Measurements from ENCODE around the gene ZFP57. TPM values are rescaled to one million over a fixed set of nuclear protein-coding genes. Genes with fewer than 3 reads are reported as not detected.

Gene ZFP57
- total and polyA plus RNA-seq, 2 of the 13 experiments (the other 11 are each of a cell fraction or from before 2014, with no cell fraction given) = not detected

- TF ChIP-seq RARA (CRISPR knock-in tag; IDR thresholded peaks at IDR 0.05) = no peak
- no peak for TF ChIP-seq ZNF619 (CRISPR knock-in tag; IDR thresholded peaks at IDR 0.05)
- no peak for TF ChIP-seq ZNF557 (CRISPR knock-in tag; IDR thresholded peaks at IDR 0.05)
- TF ChIP-seq ZNF598 (CRISPR knock-in tag; IDR thresholded peaks at IDR 0.05; ENCODE audit: borderline replicate concordance) = no peak
Measured at GRCh38 chr6:29680416-29680815, 536 bp downstream of the ZFP57 start.

DNA sequence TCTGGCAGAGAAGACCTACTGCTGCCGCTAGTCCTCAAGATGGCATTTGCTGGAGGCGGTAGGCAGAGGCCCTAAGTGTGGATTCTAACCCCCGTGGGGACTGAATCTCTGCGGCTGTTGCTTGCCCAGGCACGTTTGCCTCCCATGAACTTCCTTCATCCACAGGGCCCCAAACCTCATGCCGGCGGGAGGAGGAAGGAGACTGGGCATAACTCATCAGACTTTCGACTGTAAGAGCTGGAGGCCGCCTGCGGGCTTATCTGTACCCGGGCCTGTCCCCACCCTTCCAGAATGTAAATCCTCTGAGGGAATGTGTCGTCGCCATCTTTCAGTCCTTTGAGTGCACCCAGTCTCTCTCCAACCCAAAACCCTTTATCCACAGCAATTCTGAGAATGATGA lies 990 bp downstream of the ZFP57 start:
- no peak for FAIRE-seq
- no peak overlapping the region for H2AFZ ChIP-seq (ENCODE audit: low read length)
- intact Hi-C loops (cut with micrococcal nuclease; ENCODE audit: unreplicated experiment) = no loop called here
- TF ChIP-seq POLR2G (IDR thresholded peaks at IDR 0.05; ENCODE audit: low read depth, low read length) = no peak
- no peak for TF ChIP-seq ZNF724P (CRISPR knock-in tag; IDR thresholded peaks at IDR 0.05; ENCODE audit: borderline replicate concordance)
- TF ChIP-seq RNF219 (CRISPR knock-in tag; IDR thresholded peaks at IDR 0.05) = no peak
- TF ChIP-seq ZFP1 (CRISPR knock-in tag; IDR thresholded peaks at IDR 0.05) = no peak
- no peak for TF ChIP-seq ZNF7 (CRISPR knock-in tag; IDR thresholded peaks at IDR 0.05)
- TF ChIP-seq SKIL (CRISPR knock-in tag; IDR thresholded peaks at IDR 0.05; ENCODE audit: borderline replicate concordance) = no peak
- TF ChIP-seq PATZ1 (CRISPR knock-in tag; IDR thresholded peaks at IDR 0.05) = no peak
- TF ChIP-seq HIVEP1 (CRISPR knock-in tag; IDR thresholded peaks at IDR 0.05) = no peak

More at GRCh38 chr6:29680416-29680815, 536 bp downstream of the ZFP57 start:
- no peak overlapping the region for H3K4me2 ChIP-seq (ENCODE audit: low read depth, low read length)
- H3K4me3 ChIP-seq (replicated peaks in 1 of 3; ENCODE audit: insufficient read depth in 1 of 3, low read depth in 2 of 3, low read length in 3 of 3) = no peak overlapping the region
- H3K79me2 ChIP-seq (ENCODE audit: insufficient read depth, low read length) = no peaks in the 10 kb centered on the region
- ChIA-PET POLR2A (no interaction called here), CTCF (ENCODE audit: low intra/inter-chr PET ratio, low total read pairs) (no interaction called here)
- H3K27me3 ChIP-seq (ENCODE audit: control insufficient read depth in 1 of 2, insufficient read depth in 2 of 2, low read length in 2 of 2) = no peaks in the 10 kb centered on the region; a peak in 1 of 5 replicates
- H3K36me3 ChIP-seq (replicated peaks in 1 of 2; ENCODE audit: control insufficient read depth in 1 of 2, insufficient read depth in 2 of 2, low read length in 2 of 2) = no peaks in the 10 kb centered on the region
- H2AFZ ChIP-seq (ENCODE audit: low read length) = no peak overlapping the region
- no peak overlapping the region for H3K9ac ChIP-seq (ENCODE audit: insufficient read depth, low read depth, low read length)
- BruUV-seq (replicated peaks) = no TSS peak
- DNase-seq (ENCODE audit: low spot score) (no peak), ATAC-seq (no peak), FAIRE-seq (no peak)
- H3K9me3 ChIP-seq (ENCODE audit: low read length) = no peaks in the 10 kb centered on the region
- 82% methylated on average over 24 of the region's 24 CpGs for WGBS (ENCODE audit: low lambda C conversion rate)
- no peak overlapping the region for H3K27ac ChIP-seq (ENCODE audit: extremely low read length, insufficient read depth, low read length)
- no peaks in the 10 kb centered on the region for H3K4me1 ChIP-seq (ENCODE audit: insufficient read depth, low read length)
- in situ Hi-C loops (cut with HindIII; ENCODE audit: extremely low pct_ligation_motif_present, low pct_unique_long_range_greater_than_20kb) (no loop called here), intact Hi-C loops (cut with micrococcal nuclease; ENCODE audit: unreplicated experiment) (no loop called here)
- H4K20me1 ChIP-seq (ENCODE audit: insufficient read depth, low read length) = no peaks in the 10 kb centered on the region

More for the DNA sequence above, 990 bp downstream of the ZFP57 start:
- ATAC-seq = no peak
- 73% methylated on average over 11 of the region's 13 CpGs for WGBS (ENCODE audit: low lambda C conversion rate)
- Histone ChIP-seq H3K4me3 (replicated peaks in 1 of 3; ENCODE audit: insufficient read depth in 1 of 3, low read depth in 2 of 3, low read length in 3 of 3) (no peak overlapping the region), H3K4me1 (ENCODE audit: insufficient read depth, low read length) (no peaks in the 10 kb centered on the region), H3K9ac (ENCODE audit: insufficient read depth, low read depth, low read length) (no peak overlapping the region), H3K36me3 (replicated peaks in 1 of 2; ENCODE audit: control insufficient read depth in 1 of 2, insufficient read depth in 2 of 2, low read length in 2 of 2) (no peaks in the 10 kb centered on the region), H3K4me2 (ENCODE audit: low read depth, low read length) (no peak overlapping the region), H3K27me3 (ENCODE audit: control insufficient read depth in 1 of 2, insufficient read depth in 2 of 2, low read length in 2 of 2) (0 out of 5 replicates have a peak, but pooled peaks cover 0 to 2% of the 10 kb centered on the region in 2 experiments), H3K27ac (ENCODE audit: extremely low read length, insufficient read depth, low read length) (no peak overlapping the region), H4K20me1 (ENCODE audit: insufficient read depth, low read length) (no peaks in the 10 kb centered on the region), H3K9me3 (ENCODE audit: low read length) (no peaks in the 10 kb centered on the region), H3K79me2 (ENCODE audit: insufficient read depth, low read length) (no peaks in the 10 kb centered on the region)
- in situ Hi-C loops (cut with HindIII; ENCODE audit: extremely low pct_ligation_motif_present, low pct_unique_long_range_greater_than_20kb) = no loop called here
- ChIA-PET POLR2A (no interaction called here), CTCF (ENCODE audit: low intra/inter-chr PET ratio, low total read pairs) (no interaction called here)
- DNase-seq (ENCODE audit: low spot score) = no peak
- no TSS peak for BruUV-seq (replicated peaks)
